ENCODE results near the gene SYNDIG1. TPM values are rescaled to one million over a fixed set of nuclear protein-coding genes. Genes with fewer than 3 reads are reported as not detected.

SYNDIG1 gene
- total RNA-seq, 1 experiment from 2014 or later, result 17.9 TPM

- TF ChIP-seq EZH2 (IDR thresholded peaks at IDR 0.05; ENCODE audit: borderline replicate concordance, low read depth, low read length, poor library complexity, severe bottlenecking) (no peak), CTCF (conservative IDR thresholded peaks at IDR 0.05; ENCODE audit: low read depth, low read length) (no peak)
- POLR2A ChIA-PET (ENCODE audit: low non-redundant PET), result no interaction called here
- CTCF ChIA-PET, result no interaction called here
These were observed 18.8 kb downstream of the SYNDIG1 start for GRCh38 chr20:24488064-24488799.

GRCh38 chr20:24488800-24489175, 19.4 kb downstream of the SYNDIG1 start:
- no peaks in the 10 kb centered on the region for H3K9me3 ChIP-seq (ENCODE audit: low read depth, low read length, poor library complexity, severe bottlenecking)
- no peak for DNase-seq (ENCODE audit: low spot score)
- POLR2A ChIA-PET (ENCODE audit: low non-redundant PET), result no interaction called here
- no peak overlapping the region for H3K27ac ChIP-seq (ENCODE audit: low read depth, low read length, poor library complexity, severe bottlenecking)
- CTCF ChIA-PET, result no interaction called here
- no peak overlapping the region for H3K4me3 ChIP-seq (ENCODE audit: low read depth, low read length, poor library complexity, severe bottlenecking)
- intact Hi-C loops (cut with micrococcal nuclease; ENCODE audit: unreplicated experiment), result no loop called here
- TF ChIP-seq EZH2 (IDR thresholded peaks at IDR 0.05; ENCODE audit: borderline replicate concordance, low read depth, low read length, poor library complexity, severe bottlenecking) (no peak), CTCF (conservative IDR thresholded peaks at IDR 0.05; ENCODE audit: low read depth, low read length) (no peak)
- H3K4me1 ChIP-seq (ENCODE audit: insufficient read depth, low read length, poor library complexity, severe bottlenecking), result peaks cover 7% of the 10 kb centered on the region
- BruUV-seq (replicated peaks), result no TSS peak
- H3K36me3 ChIP-seq (ENCODE audit: insufficient read depth, low read length, poor library complexity, severe bottlenecking), result no peaks in the 10 kb centered on the region
- H3K27me3 ChIP-seq (replicated peaks; ENCODE audit: insufficient read depth, low read depth, low read length, poor library complexity), result no peaks in the 10 kb centered on the region

More at GRCh38 chr20:24488064-24488799, 18.8 kb downstream of the SYNDIG1 start:
- intact Hi-C loops (cut with micrococcal nuclease; ENCODE audit: unreplicated experiment), result no loop called here
- no peak overlapping the region for H3K4me3 ChIP-seq (ENCODE audit: low read depth, low read length, poor library complexity, severe bottlenecking)
- H3K4me1 ChIP-seq (ENCODE audit: insufficient read depth, low read length, poor library complexity, severe bottlenecking), result peaks cover 7% of the 10 kb centered on the region
- BruUV-seq (replicated peaks), result no TSS peak
- H3K27ac ChIP-seq (ENCODE audit: low read depth, low read length, poor library complexity, severe bottlenecking), result no peak overlapping the region
- H3K9me3 ChIP-seq (ENCODE audit: low read depth, low read length, poor library complexity, severe bottlenecking), result no peaks in the 10 kb centered on the region
- H3K27me3 ChIP-seq (replicated peaks; ENCODE audit: insufficient read depth, low read depth, low read length, poor library complexity), result no peaks in the 10 kb centered on the region
- no peaks in the 10 kb centered on the region for H3K36me3 ChIP-seq (ENCODE audit: insufficient read depth, low read length, poor library complexity, severe bottlenecking)
- no peak for DNase-seq (ENCODE audit: low spot score)

GRCh38 chr20:24489193-24489592, 19.8 kb downstream of the SYNDIG1 start:
- ChIA-PET POLR2A (ENCODE audit: low non-redundant PET) (no interaction called here), CTCF (no interaction called here)
- H3K4me3 ChIP-seq (ENCODE audit: low read depth, low read length, poor library complexity, severe bottlenecking), result no peak overlapping the region
- H3K27me3 ChIP-seq (replicated peaks; ENCODE audit: insufficient read depth, low read depth, low read length, poor library complexity), result no peaks in the 10 kb centered on the region
- BruUV-seq (replicated peaks), result no TSS peak
- intact Hi-C loops (cut with micrococcal nuclease; ENCODE audit: unreplicated experiment), result no loop called here
- peaks cover 7% of the 10 kb centered on the region for H3K4me1 ChIP-seq (ENCODE audit: insufficient read depth, low read length, poor library complexity, severe bottlenecking)
- no peaks in the 10 kb centered on the region for H3K9me3 ChIP-seq (ENCODE audit: low read depth, low read length, poor library complexity, severe bottlenecking)
- no peak overlapping the region for H3K27ac ChIP-seq (ENCODE audit: low read depth, low read length, poor library complexity, severe bottlenecking)
- no peak for DNase-seq (ENCODE audit: low spot score)
- TF ChIP-seq EZH2 (IDR thresholded peaks at IDR 0.05; ENCODE audit: borderline replicate concordance, low read depth, low read length, poor library complexity, severe bottlenecking) (no peak), CTCF (conservative IDR thresholded peaks at IDR 0.05; ENCODE audit: low read depth, low read length) (no peak)
- no peaks in the 10 kb centered on the region for H3K36me3 ChIP-seq (ENCODE audit: insufficient read depth, low read length, poor library complexity, severe bottlenecking)

All from A673 (cell line).